Ovary (tissue), 3 donors: Measurements from ENCODE around the gene CRACR2A.

ENCODE experiments used
- POLR2A ChIP-seq: fragments of 450-650 bp; IDR thresholded peaks from one replicate; pipeline ENCODE4 v1.6.1; 2017; ENCODE audit warnings: antibody characterized with exemption, mild to moderate bottlenecking, moderate library complexity
- TF ChIP-seq, protein P1 (sequence below), 3 donors: fragments of 450-650 bp in 2 of 3; fragments of 200-600 bp in 1 of 3; IDR thresholded peaks; one replicate each; pipeline versions ENCODE4 v1.5.1 to v1.8.0; 2016 to 2022; ENCODE audit warnings: antibody characterized with exemption in 3 of 3, mild to moderate bottlenecking in 1 of 3
- donor health status: DM: no; HTN: no; CAD: no.

DNA sequence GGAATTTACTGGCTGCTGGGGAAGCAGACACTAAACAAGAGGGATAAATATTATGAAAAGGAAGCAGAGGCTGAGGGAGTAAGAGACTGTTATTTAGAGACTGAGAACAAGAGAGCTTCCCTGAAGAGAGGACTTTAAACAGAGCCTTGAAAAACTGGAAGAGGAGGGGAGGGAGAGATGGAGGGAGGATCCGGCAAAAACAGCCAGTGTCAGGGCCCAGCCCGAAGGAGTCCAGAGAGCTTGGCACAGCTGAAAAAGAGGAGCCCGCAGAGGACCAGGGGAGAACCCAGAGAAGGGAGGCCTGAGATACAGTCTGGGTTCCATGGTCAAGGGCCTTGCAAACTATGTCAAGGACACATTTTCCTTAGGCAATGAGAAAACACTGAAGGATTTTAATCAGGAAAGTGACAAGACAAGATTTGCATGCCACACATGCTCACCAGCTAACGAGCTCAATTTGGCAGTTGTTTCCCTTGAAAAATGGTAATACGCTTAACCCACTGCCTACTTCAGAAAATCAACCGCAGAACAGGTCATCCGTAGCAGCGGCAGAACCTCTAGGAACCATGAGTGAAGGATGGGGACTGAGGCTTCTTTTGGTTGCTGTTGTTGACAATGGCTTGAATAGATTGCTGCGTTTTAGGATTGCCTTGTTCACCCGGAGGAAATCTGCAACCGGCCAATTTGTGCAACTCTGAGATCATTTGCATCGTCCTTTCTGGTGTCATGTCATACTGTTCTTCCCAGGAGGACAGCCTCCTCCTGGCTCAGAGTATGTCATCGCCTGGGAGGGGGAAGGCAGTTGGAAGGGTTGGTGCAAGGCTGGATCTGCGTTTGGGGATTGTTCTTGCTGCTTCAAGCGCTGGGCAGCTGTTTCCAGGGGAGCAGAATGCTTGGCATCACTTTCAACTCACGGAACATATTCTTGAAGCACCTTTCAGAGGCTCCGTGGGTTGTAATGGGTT lies 153.7 kb downstream of the CRACR2A start:
- TF ChIP-seq, protein P1, sequence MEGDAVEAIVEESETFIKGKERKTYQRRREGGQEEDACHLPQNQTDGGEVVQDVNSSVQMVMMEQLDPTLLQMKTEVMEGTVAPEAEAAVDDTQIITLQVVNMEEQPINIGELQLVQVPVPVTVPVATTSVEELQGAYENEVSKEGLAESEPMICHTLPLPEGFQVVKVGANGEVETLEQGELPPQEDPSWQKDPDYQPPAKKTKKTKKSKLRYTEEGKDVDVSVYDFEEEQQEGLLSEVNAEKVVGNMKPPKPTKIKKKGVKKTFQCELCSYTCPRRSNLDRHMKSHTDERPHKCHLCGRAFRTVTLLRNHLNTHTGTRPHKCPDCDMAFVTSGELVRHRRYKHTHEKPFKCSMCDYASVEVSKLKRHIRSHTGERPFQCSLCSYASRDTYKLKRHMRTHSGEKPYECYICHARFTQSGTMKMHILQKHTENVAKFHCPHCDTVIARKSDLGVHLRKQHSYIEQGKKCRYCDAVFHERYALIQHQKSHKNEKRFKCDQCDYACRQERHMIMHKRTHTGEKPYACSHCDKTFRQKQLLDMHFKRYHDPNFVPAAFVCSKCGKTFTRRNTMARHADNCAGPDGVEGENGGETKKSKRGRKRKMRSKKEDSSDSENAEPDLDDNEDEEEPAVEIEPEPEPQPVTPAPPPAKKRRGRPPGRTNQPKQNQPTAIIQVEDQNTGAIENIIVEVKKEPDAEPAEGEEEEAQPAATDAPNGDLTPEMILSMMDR (IDR thresholded peaks at IDR 0.05): no peak
- TF ChIP-seq POLR2A: no peak
